ENCODE results near the gene PRKCSH. TPM values are rescaled to one million over a fixed set of nuclear protein-coding genes. Genes with fewer than 3 reads are reported as not detected.

Gene PRKCSH
- polyA plus RNA-seq, 1 of the 3 experiments (the other 2 are of a cell fraction): 502 TPM

DNA sequence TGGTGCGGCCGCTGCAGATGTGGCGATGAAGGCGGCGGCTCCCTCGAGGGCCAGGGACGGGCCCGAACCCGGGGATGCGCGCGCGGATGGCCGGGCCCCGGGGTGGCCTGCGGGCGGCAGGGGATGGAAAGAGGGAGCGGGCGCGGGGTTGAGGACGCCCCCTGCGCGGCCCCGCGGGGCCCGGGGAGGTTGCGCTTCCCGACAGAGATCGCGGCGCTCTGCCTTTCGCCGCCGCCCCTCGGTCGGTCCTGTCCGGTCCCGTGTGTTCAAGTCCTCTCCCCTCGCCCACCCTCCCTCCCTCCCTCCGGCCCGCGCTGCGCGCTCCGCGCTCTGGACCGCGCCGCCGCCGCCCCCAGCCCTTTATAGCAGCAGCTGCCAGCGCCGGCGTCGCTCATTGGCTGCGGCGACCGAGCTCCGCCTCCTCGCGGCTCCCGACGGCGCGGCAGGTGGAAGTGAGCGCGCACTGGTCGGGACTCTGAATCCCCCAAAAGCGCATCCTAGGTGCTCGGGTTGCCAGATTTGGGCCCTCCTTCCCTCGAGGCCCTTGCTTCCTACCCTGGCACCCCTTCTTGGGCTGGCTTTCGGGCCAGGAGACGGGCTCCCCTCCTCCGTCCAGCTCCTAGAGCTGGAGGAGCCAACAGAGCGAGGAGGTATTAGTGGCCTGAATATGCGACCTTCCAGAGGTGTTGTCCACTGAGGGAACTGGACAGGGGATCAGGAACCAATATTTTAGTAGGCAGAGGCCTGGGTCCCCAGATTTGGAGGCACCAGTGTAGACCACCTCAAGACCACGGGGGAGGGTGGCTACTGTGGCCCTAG, 45.5 kb downstream of the PRKCSH start, which contains the start of gene ELAVL3:
Gene ELAVL3, minus strand, starts transcription at position 332 of the 819 bp plus-strand sequence. CDS start 438 bp downstream, outside the sequence.
- Histone ChIP-seq H3K4me3 (ENCODE audit: low read depth in 2 of 2, low read length in 1 of 2) (peak within 1 kb of the TSS; percentile 54 to 66; a peak in 3 of 4 replicates), H3K4me1 (ENCODE audit: control insufficient read depth in 1 of 2, insufficient read depth in 2 of 2, low read depth in 1 of 2, low read length in 1 of 2) (peaks cover 0 to 19% of the 10 kb centered on the region in 2 experiments; a peak in 1 of 4 replicates), H3K9me3 (no peaks in the 10 kb centered on the region), H3F3A (replicated peaks; ENCODE audit: insufficient read depth) (no peaks in the 10 kb centered on the region), H3K27me3 (ENCODE audit: insufficient read depth) (peaks cover 25% of the 10 kb centered on the region; the same call in 1 of the 2 replicates), H4K20me1 (ENCODE audit: insufficient read depth) (no peaks in the 10 kb centered on the region), H3K9me2 (no peaks in the 10 kb centered on the region), H3K36me3 (replicated peaks in 1 of 2; ENCODE audit: control insufficient read depth in 1 of 2, insufficient read depth in 2 of 2, low read length in 1 of 2) (no peaks in the 10 kb centered on the region), H3K79me2 (ENCODE audit: insufficient read depth) (no peaks in the 10 kb centered on the region), H3K27ac (ENCODE audit: low read depth in 2 of 2, low read length in 1 of 2) (peak within 1 kb of the TSS in 1 of 2 experiments; percentile 75; a peak in 2 of 4 replicates), H3K9ac (no peak within 1 kb of the TSS), H2AFZ (ENCODE audit: low read depth) (no peak within 1 kb of the TSS), H3K4me2 (peak within 1 kb of the TSS; percentile 88)
- WGBS (ENCODE audit: low lambda C conversion rate): 19% methylated on average over 10 of the region's 77 CpGs
- ChIA-PET CTCF (interaction anchor here (1.1 to 3.7 kb wide), 6 partner anchors 15 to 186 kb away, joined by 4 to 57 read pairs (median 18); partner anchors contain the start of genes EPOR and ODAD3), POLR2A (interaction anchor here (0.6 to 2.2 kb wide), 10 partner anchors 25 to 187 kb away, joined by 3 to 15 read pairs (median 7); partner anchors contain the start of genes ECSIT, EPOR, RGL3 and SWSAP1)
- TF ChIP-seq MAX (IDR thresholded peaks at IDR 0.05; ENCODE audit: low read depth) (no peak), GABPA (IDR thresholded peaks at IDR 0.05; ENCODE audit: low read depth) (no peak), POLR2AphosphoS5 (IDR thresholded peaks at IDR 0.05; ENCODE audit: low read depth, low read length) (0 out of 2 replicates have a peak, but pooled peaks have one; percentile 22), IRF3 (IDR thresholded peaks at IDR 0.05; ENCODE audit: low read depth, low read length) (no peak), NRF1 (IDR thresholded peaks at IDR 0.05; ENCODE audit: low read depth, low read length) (no peak), REST (IDR thresholded peaks at IDR 0.05; ENCODE audit: low read depth, low read length) (no peak), EZH2phosphoT487 (IDR thresholded peaks at IDR 0.05; ENCODE audit: borderline replicate concordance, low read depth) (no peak), JUND (IDR thresholded peaks at IDR 0.05) (no peak), MEF2A (IDR thresholded peaks at IDR 0.05; ENCODE audit: borderline replicate concordance, low read depth) (no peak)
- DNase-seq: peak; percentile 91

Measured in SK-N-SH (cell line).